Progenitor cell of endocrine pancreas (in vitro differentiated cells): ENCODE measurements around the gene JAML. TPM values are rescaled to one million over a fixed set of nuclear protein-coding genes. Genes with fewer than 3 reads are reported as not detected.

Experiments
- DNase-seq: peaks from one replicate; pipeline ENCODE4 v3.0.0; 2021; ENCODE audit warnings: low spot score; ENCODE audit not compliant: unreplicated experiment
- H3K27ac Mint-ChIP-seq: 2 replicates; pipeline ENCODE4 v1.8.0; 2021; ENCODE audit warnings: mild to moderate bottlenecking, moderate library complexity, mixed read lengths
- H3K27me3 Mint-ChIP-seq: 2 replicates; pipeline ENCODE4 v1.8.0; 2021; ENCODE audit warnings: mixed read lengths
- H3K36me3 Mint-ChIP-seq: 2 replicates; pipeline ENCODE4 v1.8.0; 2022; ENCODE audit warnings: mixed read lengths; ENCODE audit not compliant: insufficient read depth
- H3K4me1 Mint-ChIP-seq: 2 replicates; pipeline ENCODE4 v1.8.0; 2021; ENCODE audit warnings: low read depth, mixed read lengths
- H3K4me3 Mint-ChIP-seq: 2 replicates; pipeline ENCODE4 v1.8.0; 2021; ENCODE audit warnings: low read depth, mild to moderate bottlenecking, moderate library complexity, mixed read lengths
- H3K9me3 Mint-ChIP-seq: 2 replicates; pipeline ENCODE4 v1.8.0; 2021; ENCODE audit warnings: low read depth, mixed read lengths
- total RNA-seq: library from RNA; stranded (reverse); gene quantifications from 2 replicates; pipeline ENCODE4 v1.2.1, GENCODE V29; 2021
- TF ChIP-seq, protein P1 (sequence below): fragments of 200-600 bp; sonication (generic); IDR thresholded peaks from one replicate; pipeline ENCODE4 v1.5.0; 2021; ENCODE audit warnings: antibody characterized with exemption, mild to moderate bottlenecking; ENCODE audit not compliant: unreplicated experiment

Gene JAML
- total RNA-seq, 1 donor from 2014 or later: 0.22 TPM

DNA sequence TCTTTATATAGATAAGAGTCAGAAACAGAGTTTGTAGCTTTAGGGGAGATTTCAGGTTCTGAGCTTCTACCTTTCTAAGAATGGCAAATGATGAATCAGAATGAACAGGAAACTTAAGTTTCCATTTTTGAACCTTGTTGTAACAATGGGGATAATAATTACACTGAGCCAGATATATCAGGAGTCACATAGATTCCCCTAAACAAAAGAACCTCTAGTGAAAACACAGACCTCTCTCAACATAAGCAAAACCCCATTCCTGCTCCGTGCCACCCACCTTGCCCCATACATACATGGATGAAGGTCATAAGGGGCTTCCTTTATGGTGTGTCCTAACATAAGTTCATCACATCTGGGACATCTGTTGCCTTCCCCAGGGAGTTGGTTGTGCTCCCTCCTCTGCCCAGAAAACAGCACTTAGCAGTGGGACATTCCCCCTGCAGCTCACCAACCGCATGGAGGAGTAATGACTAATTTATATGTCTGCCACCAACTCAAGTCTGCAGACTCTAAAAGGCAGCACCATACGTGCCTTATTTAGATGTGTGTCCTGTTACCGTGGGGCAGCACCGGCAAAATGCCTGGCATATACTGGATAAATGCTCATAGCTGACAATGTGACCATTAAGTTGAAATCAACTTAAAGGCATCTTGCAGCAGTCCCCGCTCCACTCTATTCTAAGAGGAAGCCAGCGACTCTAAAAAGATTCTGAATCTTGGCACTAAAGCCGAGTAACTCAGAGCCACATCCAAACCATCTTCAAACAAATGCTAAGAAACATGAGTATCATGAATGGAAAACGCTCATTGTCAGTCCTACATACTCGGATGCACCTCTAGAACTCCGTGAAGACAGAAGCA, 8.0 kb downstream of the JAML start:
- peaks cover 26% of the 10 kb centered on the region for H3K4me1 Mint-ChIP-seq
- H3K4me3 Mint-ChIP-seq: no peak overlapping the region
- TF ChIP-seq, protein P1, sequence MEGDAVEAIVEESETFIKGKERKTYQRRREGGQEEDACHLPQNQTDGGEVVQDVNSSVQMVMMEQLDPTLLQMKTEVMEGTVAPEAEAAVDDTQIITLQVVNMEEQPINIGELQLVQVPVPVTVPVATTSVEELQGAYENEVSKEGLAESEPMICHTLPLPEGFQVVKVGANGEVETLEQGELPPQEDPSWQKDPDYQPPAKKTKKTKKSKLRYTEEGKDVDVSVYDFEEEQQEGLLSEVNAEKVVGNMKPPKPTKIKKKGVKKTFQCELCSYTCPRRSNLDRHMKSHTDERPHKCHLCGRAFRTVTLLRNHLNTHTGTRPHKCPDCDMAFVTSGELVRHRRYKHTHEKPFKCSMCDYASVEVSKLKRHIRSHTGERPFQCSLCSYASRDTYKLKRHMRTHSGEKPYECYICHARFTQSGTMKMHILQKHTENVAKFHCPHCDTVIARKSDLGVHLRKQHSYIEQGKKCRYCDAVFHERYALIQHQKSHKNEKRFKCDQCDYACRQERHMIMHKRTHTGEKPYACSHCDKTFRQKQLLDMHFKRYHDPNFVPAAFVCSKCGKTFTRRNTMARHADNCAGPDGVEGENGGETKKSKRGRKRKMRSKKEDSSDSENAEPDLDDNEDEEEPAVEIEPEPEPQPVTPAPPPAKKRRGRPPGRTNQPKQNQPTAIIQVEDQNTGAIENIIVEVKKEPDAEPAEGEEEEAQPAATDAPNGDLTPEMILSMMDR: no peak
- no peaks in the 10 kb centered on the region for H3K27me3 Mint-ChIP-seq
- H3K27ac Mint-ChIP-seq: no peak overlapping the region
- no peaks in the 10 kb centered on the region for H3K36me3 Mint-ChIP-seq
- DNase-seq: no peak
- H3K9me3 Mint-ChIP-seq: peaks cover 5% of the 10 kb centered on the region

DNA sequence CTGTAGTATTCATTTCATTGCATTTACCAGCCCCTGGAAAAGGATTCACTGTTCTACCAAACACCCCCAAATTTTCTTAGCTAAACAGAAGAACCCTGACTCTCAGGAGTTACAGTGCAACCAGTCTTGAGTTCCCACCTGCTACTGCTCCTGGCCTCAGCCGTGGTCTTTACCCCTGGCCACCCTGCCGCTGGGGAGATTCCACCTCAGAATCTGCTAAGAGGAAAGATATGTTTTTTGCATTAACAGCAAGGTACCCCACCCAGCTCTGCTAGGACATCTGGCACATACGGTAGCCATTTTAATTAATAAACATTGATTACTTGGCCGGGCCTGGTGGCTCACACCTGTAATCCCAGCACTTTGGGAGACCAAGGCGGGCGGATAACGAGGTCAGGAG, 9.0 kb downstream of the JAML start:
- Mint-ChIP-seq H3K36me3 (no peaks in the 10 kb centered on the region), H3K9me3 (peaks cover 5% of the 10 kb centered on the region), H3K4me3 (no peak overlapping the region), H3K4me1 (peaks cover 28% of the 10 kb centered on the region), H3K27ac (no peak overlapping the region), H3K27me3 (no peaks in the 10 kb centered on the region)
- no peak for DNase-seq
- TF ChIP-seq, protein P1: no peak

DNA sequence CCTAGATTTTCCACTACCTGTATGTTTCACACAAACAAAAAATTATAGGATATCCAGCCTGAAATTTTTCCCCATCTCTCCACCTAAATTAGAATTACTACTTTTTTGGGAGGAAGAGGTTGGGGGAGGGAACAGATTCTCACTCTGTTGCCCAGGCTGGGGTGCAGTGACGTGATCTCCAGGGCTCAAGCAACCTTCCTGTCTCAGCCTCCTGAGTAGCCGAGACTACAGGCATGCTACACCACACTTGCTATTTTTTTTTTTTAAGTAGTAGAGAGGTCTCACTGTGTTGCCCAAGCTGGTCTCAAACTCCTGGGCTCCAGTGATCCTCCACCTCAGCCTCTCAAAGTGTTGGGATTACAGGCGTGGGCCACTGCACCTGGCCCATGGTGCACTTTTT, 9.5 kb downstream of the JAML start:
- H3K27me3 Mint-ChIP-seq: no peaks in the 10 kb centered on the region

DNA sequence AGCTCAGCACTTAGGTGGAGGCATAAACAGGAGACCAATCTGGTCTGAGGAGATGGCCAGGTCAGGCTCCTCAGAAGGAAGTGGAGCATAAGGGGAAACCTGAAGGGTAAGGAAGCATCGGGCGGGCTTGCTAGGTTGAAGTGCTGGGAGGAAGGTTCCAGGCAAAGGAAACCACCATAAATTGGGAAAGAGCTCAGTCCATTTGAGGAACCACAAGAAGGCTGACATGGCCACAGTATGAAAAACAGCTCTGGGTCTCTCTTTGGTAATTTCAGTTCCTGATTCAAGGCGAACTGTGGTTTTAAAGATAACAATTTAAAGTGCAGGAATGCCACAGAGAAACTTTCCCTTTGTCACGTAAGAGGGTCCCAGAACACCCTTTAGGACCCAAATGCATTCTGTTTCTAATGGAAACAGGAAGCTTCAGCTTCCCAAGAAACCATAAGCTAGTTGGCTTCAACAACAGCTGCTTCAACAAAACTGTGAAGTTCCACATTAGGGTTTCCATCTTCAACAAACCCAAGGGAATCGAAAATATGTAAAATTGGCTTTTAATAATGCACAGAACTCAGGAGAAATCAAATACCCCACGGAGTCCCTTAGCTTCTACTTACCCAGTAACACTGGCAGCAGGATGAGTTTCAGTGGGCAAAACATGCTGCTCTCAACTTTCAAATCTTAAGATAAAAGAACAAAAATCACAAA, 10.4 kb downstream of the JAML start:
- peaks cover 5% of the 10 kb centered on the region for H3K9me3 Mint-ChIP-seq
- no peaks in the 10 kb centered on the region for H3K27me3 Mint-ChIP-seq
- TF ChIP-seq, protein P1: no peak
- H3K27ac Mint-ChIP-seq: peak overlapping the region; percentile 47
- no peak for DNase-seq
- H3K36me3 Mint-ChIP-seq: no peaks in the 10 kb centered on the region
- no peak overlapping the region for H3K4me3 Mint-ChIP-seq
- peaks cover 26% of the 10 kb centered on the region for H3K4me1 Mint-ChIP-seq

More for the DNA sequence above, 9.5 kb downstream of the JAML start:
- H3K36me3 Mint-ChIP-seq: no peaks in the 10 kb centered on the region
- no peak overlapping the region for H3K27ac Mint-ChIP-seq
- H3K4me3 Mint-ChIP-seq: no peak overlapping the region
- TF ChIP-seq, protein P1: no peak
- peaks cover 5% of the 10 kb centered on the region for H3K9me3 Mint-ChIP-seq
- peaks cover 28% of the 10 kb centered on the region for H3K4me1 Mint-ChIP-seq
- DNase-seq: no peak

DNA sequence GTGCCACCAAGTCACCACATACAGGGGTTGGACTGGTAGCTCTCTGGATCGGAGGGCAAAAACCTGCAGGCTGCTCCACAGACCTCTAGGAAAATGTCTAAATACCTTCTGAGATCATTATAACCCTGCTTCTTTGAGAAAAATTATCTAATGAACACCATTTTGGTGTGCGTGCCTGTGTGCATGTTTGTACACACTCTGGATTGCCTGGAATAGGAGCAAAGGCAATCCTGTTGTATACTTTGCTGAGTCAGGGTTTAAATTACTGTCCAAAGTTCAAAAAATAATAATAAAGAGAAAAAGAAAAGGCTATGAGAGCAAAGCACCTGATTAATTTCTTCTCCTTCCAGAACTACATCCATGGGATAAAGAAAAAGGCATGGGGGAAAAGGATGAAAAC, 11.0 kb downstream of the JAML start:
- Mint-ChIP-seq H3K4me3 (no peak overlapping the region), H3K27me3 (no peaks in the 10 kb centered on the region), H3K4me1 (peaks cover 24% of the 10 kb centered on the region), H3K27ac (no peak overlapping the region), H3K36me3 (no peaks in the 10 kb centered on the region), H3K9me3 (peaks cover 5% of the 10 kb centered on the region)
- DNase-seq: no peak
- TF ChIP-seq, protein P1: no peak
